Activated gamma-delta T cell (primary cell): Measurements from ENCODE around the gene PTPN2.
"Not testable (repeated sequence)": the region's sequence is repeated elsewhere in the genome, so short reads cannot be mapped to it uniquely, and the experiment has no call there.

Experiments
- DNase-seq: peaks from one replicate; lab custom pipeline; 2025; lab: John Stamatoyannopoulos, UW
- total RNA-seq, 2 donors: gene quantifications; one replicate each; lab custom pipeline; 2026; lab: John Stamatoyannopoulos, UW

PTPN2 gene
- 80.2 to 88.8 reads per million in 2 donors for total RNA-seq

GRCh38 chr18:12883684-12884405 lies at the start of gene PTPN2:
TSS of gene PTPN2 (minus strand) at chr18:12884237. CDS start at chr18:12884141, 96 bp downstream.
- DNase-seq: peak; percentile 86

- no peak for DNase-seq
Observed at GRCh38 chr18:12933327-12933726, 49.3 kb upstream of the PTPN2 start.

- DNase-seq: no peak
Observed at GRCh38 chr18:12930908-12931307, 46.9 kb upstream of the PTPN2 start.

GRCh38 chr18:12930376-12930775 lies 46.3 kb upstream of the PTPN2 start:
- DNase-seq: no peak

- no peak for DNase-seq
Observed at GRCh38 chr18:12929477-12930083, 45.5 kb upstream of the PTPN2 start.

GRCh38 chr18:12928641-12929040 lies 44.6 kb upstream of the PTPN2 start:
- no peak for DNase-seq

GRCh38 chr18:12928206-12928605 lies 44.2 kb upstream of the PTPN2 start:
- DNase-seq: no peak

GRCh38 chr18:12924616-12925015 lies 40.6 kb upstream of the PTPN2 start:
- no peak for DNase-seq

- no peak for DNase-seq
Observed at GRCh38 chr18:12922266-12922665, 38.2 kb upstream of the PTPN2 start.

GRCh38 chr18:12921178-12921577 lies 37.1 kb upstream of the PTPN2 start:
- no peak for DNase-seq

GRCh38 chr18:12911929-12912703 lies 28.1 kb upstream of the PTPN2 start:
- no peak for DNase-seq

- DNase-seq: peak; percentile 46
Observed at GRCh38 chr18:12911025-12911928, 27.2 kb upstream of the PTPN2 start.

- DNase-seq: no peak
Observed at GRCh38 chr18:12908706-12909105, 24.7 kb upstream of the PTPN2 start.

- no peak for DNase-seq
Observed at GRCh38 chr18:12907258-12907925, 23.4 kb upstream of the PTPN2 start.

GRCh38 chr18:12906773-12907172 lies 22.7 kb upstream of the PTPN2 start:
- no peak for DNase-seq

- DNase-seq: no peak
Observed at GRCh38 chr18:12906119-12906518, 22.1 kb upstream of the PTPN2 start.

- no peak for DNase-seq
Observed at GRCh38 chr18:12904012-12904516, 20.0 kb upstream of the PTPN2 start.

- not testable (repeated sequence) for DNase-seq
Observed at GRCh38 chr18:12901208-12901607, 17.2 kb upstream of the PTPN2 start.

GRCh38 chr18:12896784-12897333 lies 12.8 kb upstream of the PTPN2 start:
- not testable (repeated sequence) for DNase-seq

- DNase-seq: no peak
Observed at GRCh38 chr18:12895626-12896025, 11.6 kb upstream of the PTPN2 start.

GRCh38 chr18:12895014-12895413 lies 11.0 kb upstream of the PTPN2 start:
- no peak for DNase-seq
